ENCODE results near the gene CNTNAP5. TPM values are rescaled to one million over a fixed set of nuclear protein-coding genes. Genes with fewer than 3 reads are reported as not detected.

CNTNAP5 gene
- total RNA-seq, 1 donor from 2014 or later = not detected

DNA sequence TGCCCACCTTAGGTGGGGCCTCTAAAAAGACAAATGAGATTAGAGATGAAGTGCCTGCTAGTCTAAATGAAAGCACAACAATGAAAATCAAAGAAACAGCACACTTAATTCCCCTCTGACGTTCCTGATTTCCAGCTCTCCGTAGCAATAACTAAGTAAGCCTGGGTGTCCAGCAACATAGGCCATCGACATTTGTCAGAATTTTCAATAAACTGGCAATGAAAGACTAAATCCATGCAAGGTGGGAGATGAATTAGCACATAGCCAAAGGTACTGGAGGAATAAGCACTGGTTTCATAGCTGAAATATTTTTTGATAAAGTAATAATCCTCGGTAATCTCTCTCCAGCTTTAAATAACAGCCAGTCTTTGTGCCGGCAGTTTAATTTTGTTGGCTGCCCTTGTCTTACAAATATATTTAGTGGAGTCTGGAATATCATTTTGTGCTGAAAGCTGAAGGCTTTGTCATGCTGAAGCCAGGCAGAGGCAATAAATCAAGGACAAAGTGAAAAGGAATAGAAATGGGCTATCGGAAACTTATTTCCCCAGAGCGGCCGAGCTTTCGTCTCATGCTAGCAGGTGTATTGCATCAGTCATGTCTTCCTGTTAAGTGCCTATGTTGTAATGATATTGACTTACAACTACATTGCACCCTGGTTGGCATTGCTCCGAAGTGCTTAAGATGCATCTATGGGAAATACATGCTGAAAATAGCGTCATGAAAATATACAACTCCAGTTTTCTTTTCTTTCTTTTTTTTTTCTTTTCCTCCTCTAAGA lies 790.1 kb downstream of the CNTNAP5 start:
- peaks cover 31% of the 10 kb centered on the region for H3K9me3 Mint-ChIP-seq (ENCODE audit: unreplicated experiment)
- no peaks in the 10 kb centered on the region for H3K36me3 Mint-ChIP-seq (ENCODE audit: unreplicated experiment)
- TF ChIP-seq, protein P1, sequence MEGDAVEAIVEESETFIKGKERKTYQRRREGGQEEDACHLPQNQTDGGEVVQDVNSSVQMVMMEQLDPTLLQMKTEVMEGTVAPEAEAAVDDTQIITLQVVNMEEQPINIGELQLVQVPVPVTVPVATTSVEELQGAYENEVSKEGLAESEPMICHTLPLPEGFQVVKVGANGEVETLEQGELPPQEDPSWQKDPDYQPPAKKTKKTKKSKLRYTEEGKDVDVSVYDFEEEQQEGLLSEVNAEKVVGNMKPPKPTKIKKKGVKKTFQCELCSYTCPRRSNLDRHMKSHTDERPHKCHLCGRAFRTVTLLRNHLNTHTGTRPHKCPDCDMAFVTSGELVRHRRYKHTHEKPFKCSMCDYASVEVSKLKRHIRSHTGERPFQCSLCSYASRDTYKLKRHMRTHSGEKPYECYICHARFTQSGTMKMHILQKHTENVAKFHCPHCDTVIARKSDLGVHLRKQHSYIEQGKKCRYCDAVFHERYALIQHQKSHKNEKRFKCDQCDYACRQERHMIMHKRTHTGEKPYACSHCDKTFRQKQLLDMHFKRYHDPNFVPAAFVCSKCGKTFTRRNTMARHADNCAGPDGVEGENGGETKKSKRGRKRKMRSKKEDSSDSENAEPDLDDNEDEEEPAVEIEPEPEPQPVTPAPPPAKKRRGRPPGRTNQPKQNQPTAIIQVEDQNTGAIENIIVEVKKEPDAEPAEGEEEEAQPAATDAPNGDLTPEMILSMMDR (IDR thresholded peaks at IDR 0.05) = no peak
- no peaks in the 10 kb centered on the region for H3K4me1 Mint-ChIP-seq (ENCODE audit: unreplicated experiment)
- no peak for DNase-seq (ENCODE audit: extremely low spot score, unreplicated experiment)
- H3K27me3 Mint-ChIP-seq (ENCODE audit: unreplicated experiment) = no peaks in the 10 kb centered on the region
- no peak overlapping the region for H3K4me3 Mint-ChIP-seq (ENCODE audit: unreplicated experiment)
- no peak overlapping the region for H3K27ac Mint-ChIP-seq (ENCODE audit: unreplicated experiment)

DNA sequence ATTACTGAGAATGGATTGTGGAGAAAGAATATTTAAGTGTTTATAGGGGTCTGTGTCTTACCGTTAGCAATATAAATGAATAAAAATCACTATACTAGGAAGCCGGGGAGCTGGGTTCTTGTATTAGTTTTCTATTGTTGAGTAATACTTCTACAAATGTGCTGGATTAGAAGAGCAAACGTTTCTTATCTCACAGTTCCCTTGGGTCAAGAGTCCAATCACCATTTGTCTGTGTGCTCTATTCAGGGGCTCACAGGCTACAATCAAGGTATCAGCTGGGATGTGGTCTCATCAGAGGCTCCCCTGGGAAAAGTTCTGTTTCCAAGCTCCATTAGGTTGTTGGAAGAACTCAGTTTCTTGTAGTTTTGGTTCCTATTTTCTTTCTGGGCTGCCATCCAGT lies 790.9 kb downstream of the CNTNAP5 start:
- Mint-ChIP-seq H3K4me3 (ENCODE audit: unreplicated experiment) (no peak overlapping the region), H3K36me3 (ENCODE audit: unreplicated experiment) (no peaks in the 10 kb centered on the region), H3K27me3 (ENCODE audit: unreplicated experiment) (no peaks in the 10 kb centered on the region), H3K27ac (ENCODE audit: unreplicated experiment) (no peak overlapping the region), H3K4me1 (ENCODE audit: unreplicated experiment) (no peaks in the 10 kb centered on the region), H3K9me3 (ENCODE audit: unreplicated experiment) (peaks cover 25% of the 10 kb centered on the region)
- no peak for DNase-seq (ENCODE audit: extremely low spot score, unreplicated experiment)
- TF ChIP-seq, protein P1 (IDR thresholded peaks at IDR 0.05) = no peak

DNA sequence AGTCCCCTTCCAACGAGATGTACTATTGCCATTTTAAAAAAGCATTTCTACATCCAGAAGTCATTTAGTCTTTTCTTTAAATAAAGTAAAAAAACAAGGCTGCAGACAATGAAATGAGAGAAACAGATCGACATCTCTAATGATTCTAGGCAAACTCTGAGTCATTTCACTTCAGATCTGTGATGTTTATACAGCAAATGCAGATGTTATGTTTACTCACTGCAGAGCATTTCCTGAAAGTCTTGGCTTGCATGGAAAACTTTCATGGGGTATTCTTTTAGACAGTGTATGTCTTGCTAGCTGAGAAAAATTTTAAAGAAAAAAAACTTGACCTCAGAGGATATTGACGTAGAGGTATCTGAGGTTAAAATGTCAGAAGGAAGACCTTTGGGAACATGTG lies 797.4 kb downstream of the CNTNAP5 start:
- Mint-ChIP-seq H3K27me3 (ENCODE audit: unreplicated experiment) (no peaks in the 10 kb centered on the region), H3K36me3 (ENCODE audit: unreplicated experiment) (no peaks in the 10 kb centered on the region), H3K4me1 (ENCODE audit: unreplicated experiment) (no peaks in the 10 kb centered on the region), H3K27ac (ENCODE audit: unreplicated experiment) (no peak overlapping the region), H3K4me3 (ENCODE audit: unreplicated experiment) (no peak overlapping the region), H3K9me3 (ENCODE audit: unreplicated experiment) (peaks cover 48% of the 10 kb centered on the region)
- DNase-seq (ENCODE audit: extremely low spot score, unreplicated experiment) = no peak
- TF ChIP-seq, protein P1 (IDR thresholded peaks at IDR 0.05) = no peak

DNA sequence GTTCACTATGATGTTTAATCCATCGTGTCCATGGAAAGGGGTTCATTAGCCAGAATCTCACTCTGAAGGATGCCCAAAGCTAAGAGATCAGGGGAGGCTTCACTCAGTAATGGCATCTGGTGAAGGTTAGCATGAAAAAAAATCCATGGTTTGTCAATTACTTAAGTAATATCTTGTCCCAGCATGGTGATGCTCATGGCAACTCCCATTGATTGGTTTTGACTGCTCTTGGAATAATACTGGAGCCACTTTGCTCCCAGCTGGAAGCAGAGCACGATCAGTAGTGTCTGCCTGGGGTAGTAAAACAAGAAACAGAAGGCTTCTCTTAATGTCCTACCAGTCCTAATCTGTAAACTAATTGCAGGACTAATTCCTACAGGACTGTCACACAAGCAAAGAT lies 799.4 kb downstream of the CNTNAP5 start:
- TF ChIP-seq, protein P1 (IDR thresholded peaks at IDR 0.05) = no peak
- no peaks in the 10 kb centered on the region for H3K36me3 Mint-ChIP-seq (ENCODE audit: unreplicated experiment)
- no peak for DNase-seq (ENCODE audit: extremely low spot score, unreplicated experiment)
- H3K4me3 Mint-ChIP-seq (ENCODE audit: unreplicated experiment) = no peak overlapping the region
- no peak overlapping the region for H3K27ac Mint-ChIP-seq (ENCODE audit: unreplicated experiment)
- no peaks in the 10 kb centered on the region for H3K4me1 Mint-ChIP-seq (ENCODE audit: unreplicated experiment)
- peaks cover 49% of the 10 kb centered on the region for H3K9me3 Mint-ChIP-seq (ENCODE audit: unreplicated experiment)
- H3K27me3 Mint-ChIP-seq (ENCODE audit: unreplicated experiment) = no peaks in the 10 kb centered on the region

DNA sequence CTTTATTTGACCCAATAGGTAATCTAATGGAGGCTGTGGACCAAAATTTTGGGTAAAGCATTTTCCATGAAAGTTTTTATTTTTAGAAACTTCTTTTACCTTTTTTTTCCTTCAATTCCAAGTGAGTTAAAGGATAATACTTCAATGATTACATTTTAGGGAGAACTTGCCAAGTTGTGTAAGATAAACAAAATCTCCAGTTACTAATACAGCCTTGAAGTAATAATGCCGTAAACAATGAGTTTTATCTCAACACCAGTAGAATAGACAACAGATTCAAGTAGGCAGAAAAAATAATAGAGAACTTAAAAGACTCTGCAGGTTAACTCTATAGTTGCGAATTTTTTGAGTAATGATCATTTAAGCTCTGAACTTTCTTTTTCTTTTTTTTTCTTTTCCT lies 807.4 kb downstream of the CNTNAP5 start:
- Mint-ChIP-seq H3K4me1 (ENCODE audit: unreplicated experiment) (no peaks in the 10 kb centered on the region), H3K4me3 (ENCODE audit: unreplicated experiment) (no peak overlapping the region), H3K27ac (ENCODE audit: unreplicated experiment) (no peak overlapping the region), H3K27me3 (ENCODE audit: unreplicated experiment) (no peaks in the 10 kb centered on the region), H3K36me3 (ENCODE audit: unreplicated experiment) (no peaks in the 10 kb centered on the region), H3K9me3 (ENCODE audit: unreplicated experiment) (peaks cover 20% of the 10 kb centered on the region)
- DNase-seq (ENCODE audit: extremely low spot score, unreplicated experiment) = no peak
- TF ChIP-seq, protein P1 (IDR thresholded peaks at IDR 0.05) = no peak
